NCI-H2107 (cell line): ENCODE data around the gene SNRNP27.
"Not testable (repeated sequence)": the region's sequence is repeated elsewhere in the genome, so short reads cannot be mapped to it uniquely, and the experiment has no call there.

Experiments used
- DNase-seq: peaks from one replicate; lab custom pipeline; 2025; lab: John Stamatoyannopoulos, UW

SNRNP27 gene, protein sequence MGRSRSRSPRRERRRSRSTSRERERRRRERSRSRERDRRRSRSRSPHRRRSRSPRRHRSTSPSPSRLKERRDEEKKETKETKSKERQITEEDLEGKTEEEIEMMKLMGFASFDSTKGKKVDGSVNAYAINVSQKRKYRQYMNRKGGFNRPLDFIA

DNA sequence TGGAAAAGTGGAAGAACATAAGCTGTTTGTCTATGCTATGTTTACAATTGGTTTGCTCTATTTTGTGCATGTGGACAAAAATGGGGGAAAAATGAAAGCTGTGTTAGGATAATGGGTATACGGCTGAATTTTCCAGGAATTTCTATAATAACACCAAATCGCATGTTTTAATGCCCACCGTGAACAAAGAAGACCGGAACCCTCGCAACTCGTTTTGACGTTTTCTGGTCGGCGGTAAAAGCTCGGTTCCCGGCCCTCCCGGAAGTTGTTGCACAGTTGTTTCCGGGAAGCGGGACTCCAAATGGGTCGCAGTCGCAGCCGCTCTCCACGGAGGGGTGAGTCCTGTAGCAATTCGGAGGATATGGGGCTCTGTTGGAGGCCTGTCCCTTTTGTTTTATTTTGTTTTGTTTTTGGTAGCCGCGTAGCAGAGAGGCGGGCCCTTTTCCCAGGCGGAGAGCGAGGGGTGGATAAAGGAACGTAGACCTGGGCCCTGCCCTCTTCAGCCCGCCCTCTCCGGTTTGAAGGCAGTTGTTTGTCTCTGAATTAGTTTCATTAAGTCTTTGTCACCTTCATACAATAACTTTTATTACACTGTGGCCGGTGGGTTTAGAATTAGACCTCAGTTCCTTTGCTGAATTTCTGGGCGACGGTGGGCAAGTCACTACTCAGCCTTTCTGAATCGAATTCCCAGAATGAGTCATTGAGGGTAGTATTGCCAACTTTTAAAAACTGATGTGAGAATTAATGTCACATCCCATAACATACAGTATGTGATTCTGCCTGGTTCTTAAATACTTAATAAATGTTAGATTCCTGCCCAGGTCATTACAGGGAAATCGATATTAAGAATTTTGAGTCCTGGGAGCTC lies at the start of gene SNRNP27:
Gene SNRNP27 (plus strand): TSS at position 273 of the 868 bp plus-strand sequence. CDS start 29 bp downstream, at position 302.
- peak; percentile 69 for DNase-seq

- no peak for DNase-seq
These were observed 49.8 kb upstream of the SNRNP27 start for GRCh38 chr2:69843993-69844392.

GRCh38 chr2:69844560-69844959 lies 49.2 kb upstream of the SNRNP27 start:
- no peak for DNase-seq

- no peak for DNase-seq
These were observed 47.3 kb upstream of the SNRNP27 start for GRCh38 chr2:69846182-69847067.

DNA sequence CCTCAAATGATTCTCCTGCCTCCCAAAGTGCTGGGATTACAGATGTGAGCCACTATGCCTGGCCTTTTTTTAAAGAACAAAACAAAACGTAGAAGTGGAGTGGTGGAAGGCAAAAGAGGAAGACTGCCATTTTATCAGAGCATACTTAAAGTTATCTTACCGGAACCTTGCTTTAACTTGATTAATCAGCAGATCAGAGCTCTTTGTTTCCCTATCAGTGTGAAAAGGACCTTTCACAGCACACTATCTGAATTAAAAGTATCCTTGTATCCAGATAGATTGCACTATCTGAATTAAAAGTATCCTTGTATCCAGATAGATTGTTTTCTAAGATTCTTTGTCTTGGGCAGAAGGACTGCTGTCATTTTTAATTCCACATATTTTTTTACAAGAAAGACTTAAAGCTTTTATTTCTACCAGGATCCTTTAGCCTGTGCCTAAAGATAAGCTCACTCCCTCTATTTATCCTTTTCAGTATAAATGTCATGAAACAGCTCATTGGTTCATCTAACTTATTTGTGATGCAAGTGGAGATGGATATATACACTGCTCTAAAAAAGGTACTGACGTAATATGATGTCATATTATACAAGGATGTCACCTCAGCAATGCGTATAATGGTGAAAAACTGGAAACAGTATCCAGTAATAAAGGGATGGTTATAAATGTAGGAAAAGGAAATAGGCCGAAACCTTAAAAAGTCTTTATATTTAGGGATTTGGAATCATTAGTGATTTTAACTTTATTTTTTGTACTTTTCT lies 46.5 kb upstream of the SNRNP27 start:
- DNase-seq, result no peak

GRCh38 chr2:69848186-69848790 lies 45.5 kb upstream of the SNRNP27 start:
- DNase-seq, result no peak

DNA sequence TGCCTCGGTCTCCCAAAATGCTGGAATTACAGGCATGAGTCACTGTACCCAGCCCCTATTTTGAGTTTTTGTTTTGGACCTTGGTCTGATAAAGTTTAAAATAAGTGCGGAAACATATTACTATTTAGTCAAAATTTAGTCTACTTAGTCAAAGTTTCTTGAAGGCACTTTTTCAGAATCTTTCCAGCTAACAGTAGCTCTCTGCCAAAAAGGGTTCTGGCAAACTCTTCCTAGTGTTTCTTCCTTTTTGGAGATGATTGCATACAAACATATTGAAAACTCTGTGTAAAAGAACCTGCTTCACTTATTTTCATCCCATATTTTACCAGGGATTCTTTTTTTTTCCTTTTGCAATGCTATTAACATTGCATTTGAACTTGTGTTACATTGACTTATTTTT lies 35.5 kb upstream of the SNRNP27 start:
- no peak for DNase-seq

DNA sequence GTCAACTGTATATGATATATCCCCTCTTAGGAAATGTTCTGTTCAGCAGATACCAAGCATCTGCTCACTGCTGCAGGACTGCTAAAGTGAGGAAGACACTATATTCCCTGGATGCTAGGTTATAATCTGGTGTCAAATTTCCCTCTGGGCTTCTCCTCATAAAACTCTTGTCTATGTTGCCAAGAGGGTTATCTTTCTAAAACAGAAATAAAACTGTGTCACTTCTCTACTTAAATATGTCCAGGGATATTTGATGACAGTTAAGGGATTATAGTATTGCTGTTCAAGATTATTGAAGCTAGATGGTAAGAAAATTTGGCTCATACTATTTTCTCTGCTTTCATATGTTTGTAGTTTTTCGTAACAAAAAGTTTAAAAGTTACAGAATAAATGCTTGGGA lies 30.5 kb upstream of the SNRNP27 start:
- no peak for DNase-seq

- no peak for DNase-seq
These were observed 5.3 kb upstream of the SNRNP27 start for GRCh38 chr2:69888451-69888850.

- DNase-seq, result no peak
These were observed 4.5 kb upstream of the SNRNP27 start for GRCh38 chr2:69889302-69889701.

GRCh38 chr2:69890881-69891280 lies 2.9 kb upstream of the SNRNP27 start:
- no peak for DNase-seq

DNA sequence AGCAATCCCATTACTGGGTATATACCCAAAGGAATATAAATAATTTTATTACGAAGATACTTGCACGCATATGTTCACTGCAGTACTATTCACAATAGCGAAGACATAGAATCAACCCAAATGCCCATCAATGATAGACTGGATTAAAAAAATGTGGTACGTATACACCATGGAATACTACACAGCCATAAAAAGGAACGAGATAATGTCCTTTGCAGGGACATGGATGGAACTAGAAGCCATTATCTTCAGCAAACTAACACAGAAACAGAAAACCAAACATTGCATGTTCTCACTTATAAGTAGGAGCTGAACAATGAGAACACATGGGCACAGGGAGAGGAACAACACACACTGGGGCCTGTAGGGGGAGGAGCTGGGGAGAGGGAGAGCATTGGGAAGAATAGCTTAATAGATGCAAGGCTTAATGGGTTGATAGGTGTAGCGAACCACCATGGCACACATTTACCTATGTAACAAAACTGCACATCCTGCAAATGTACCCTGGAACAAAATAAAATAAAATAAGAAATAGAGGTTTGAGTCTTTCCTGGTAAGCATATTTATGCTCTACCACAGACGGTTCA lies 825 bp upstream of the SNRNP27 start:
- not testable (repeated sequence) for DNase-seq

DNA sequence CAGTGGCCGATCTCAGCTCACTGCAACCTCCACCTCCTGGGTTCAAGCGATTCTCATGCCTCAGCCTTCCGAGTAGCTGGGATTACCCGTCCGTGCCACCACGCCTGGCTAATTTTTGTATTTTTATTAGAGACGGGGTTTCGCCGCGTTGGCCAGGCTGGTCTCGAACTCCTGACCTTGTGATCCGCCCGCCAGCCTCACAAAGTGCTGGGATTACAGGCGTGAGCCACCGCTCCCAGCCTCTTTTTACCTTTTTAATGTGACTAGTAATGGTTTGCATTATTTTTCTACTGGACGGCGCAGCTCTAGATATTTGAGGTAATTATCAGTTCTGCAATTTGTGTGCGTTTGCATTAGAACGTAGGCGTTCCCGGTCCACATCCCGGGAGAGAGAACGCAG lies 981 bp downstream of the SNRNP27 start:
- not testable (repeated sequence) for DNase-seq

GRCh38 chr2:69902213-69902922 lies 8.6 kb downstream of the SNRNP27 start:
- DNase-seq, result no peak

DNA sequence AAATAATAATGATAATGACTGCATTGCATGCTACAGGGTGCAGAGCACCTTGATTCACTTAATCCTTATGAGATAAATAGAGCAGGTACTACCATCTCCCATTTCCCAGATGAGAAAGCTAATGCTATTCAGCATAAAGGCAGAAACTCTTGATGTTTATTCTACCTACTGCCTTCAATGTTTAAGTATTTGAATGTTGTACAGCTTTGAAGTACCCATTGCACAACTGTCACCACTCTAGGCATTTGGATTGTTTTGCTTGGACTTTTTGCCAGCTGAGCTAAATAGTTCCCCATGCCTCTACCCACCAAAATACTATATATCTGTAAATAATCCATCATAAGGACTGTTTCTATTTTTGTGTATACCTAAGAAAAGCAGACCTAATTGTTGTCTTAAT lies 13.5 kb downstream of the SNRNP27 start:
- no peak for DNase-seq

DNA sequence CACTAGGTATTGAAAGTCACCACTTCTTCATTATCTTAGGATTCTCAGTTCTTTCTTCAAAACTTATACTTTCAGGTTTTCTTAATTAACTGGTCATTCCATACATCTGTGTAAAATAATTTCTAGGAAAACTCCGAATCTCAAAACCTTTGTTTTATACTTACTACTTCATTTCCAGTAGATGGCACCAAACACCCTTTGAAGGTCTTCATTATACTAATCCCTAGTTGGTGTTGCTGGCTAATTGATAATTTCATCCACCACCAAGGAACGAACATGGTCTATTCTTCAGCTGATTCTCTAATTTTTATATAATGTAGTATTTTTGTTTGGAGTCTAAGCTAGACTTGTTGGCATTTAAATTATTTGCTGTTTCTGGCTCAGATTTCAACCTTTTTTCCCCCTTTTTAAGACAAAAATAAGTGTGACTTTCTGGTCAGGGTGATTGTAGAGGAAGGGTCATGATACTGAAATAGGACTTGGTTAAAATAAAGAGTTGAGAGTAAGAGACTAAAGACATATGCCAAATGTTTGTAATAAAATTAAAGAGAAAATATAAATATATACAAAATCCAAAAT lies 18.3 kb downstream of the SNRNP27 start:
- no peak for DNase-seq

GRCh38 chr2:69914164-69914949 lies 20.6 kb downstream of the SNRNP27 start:
- DNase-seq, result peak; percentile 99

- DNase-seq, result no peak
These were observed 21.5 kb downstream of the SNRNP27 start, which contains the start of gene MXD1 for GRCh38 chr2:69914950-69915945. TSS of gene MXD1 (plus strand) at chr2:69915109. CDS start at chr2:69915331, 222 bp downstream.
